Endothelial cell of umbilical vein (primary cell): ENCODE results near the gene CDC37. TPM values are rescaled to one million over a fixed set of nuclear protein-coding genes. Genes with fewer than 3 reads are reported as not detected.

ENCODE experiments used
- BruUV-seq: library from RNA; stranded (reverse); fragments of 400-500 nt; replicated peaks from 2 replicates; lab custom pipeline; 2021; lab: Mats Ljungman, UMichigan
- CTCF ChIA-PET: fragments of 300-600, 350-600 bp; sonication (Branson Sonifier 250); formaldehyde crosslinking; loops from one replicate; lab custom pipeline; 2021; ENCODE audit warnings: antibody characterized with exemption, inconsistent platforms; lab: Charles Lee
- POLR2A ChIA-PET: fragments of 300-600, 350-600 bp; sonication (Branson Sonifier 250); formaldehyde crosslinking; loops from one replicate; lab custom pipeline; 2021; ENCODE audit warnings: antibody characterized with exemption, inconsistent platforms; lab: Charles Lee
- DNase-seq: peaks from one replicate; pipeline ENCODE4 v3.0.0-alpha.2; 2011; ENCODE audit warnings: low read depth, low spot score
- FAIRE-seq: peaks from 2 replicates; lab custom pipeline; 2011; peaks lifted over from hg19 to GRCh38; lab: Jason Lieb, UNC
- H2AFZ ChIP-seq: 2 replicates; pipeline ENCODE4 v1.6.0; 2012; ENCODE audit warnings: low read depth, low read length, control low read depth, inconsistent platforms
- H3K27ac ChIP-seq: 2 replicates; pipeline ENCODE4 v1.5.1; 2011; ENCODE audit warnings: low read depth, mild to moderate bottlenecking, control low read depth, low read length, moderate library complexity; ENCODE audit not compliant: insufficient read depth
- H3K27me3 ChIP-seq, 2 experiments: 2 replicates each; pipeline versions ENCODE4 v1.6.0 to v1.6.1; 2011; ENCODE audit warnings: low read length in 2 of 2, mixed read lengths in 1 of 2; ENCODE audit not compliant: control insufficient read depth in 2 of 2, insufficient read depth in 2 of 2
- H3K36me3 ChIP-seq, 2 experiments: 2 replicates in 1 of 2; 3 replicates in 1 of 2; pipeline ENCODE4 v1.5.1; 2011; ENCODE audit warnings: low read length in 2 of 2, mild to moderate bottlenecking in 1 of 2, moderate library complexity in 1 of 2; ENCODE audit not compliant: control insufficient read depth in 2 of 2, insufficient read depth in 2 of 2; ENCODE audit errors: extremely low read depth in 1 of 2
- H3K4me1 ChIP-seq: 3 replicates; pipeline ENCODE4 v1.5.1; 2011; ENCODE audit warnings: mild to moderate bottlenecking, low read length; ENCODE audit not compliant: control insufficient read depth, insufficient read depth; ENCODE audit errors: extremely low read depth
- H3K4me2 ChIP-seq: 2 replicates; pipeline ENCODE4 v1.6.1; 2011; ENCODE audit warnings: low read length, control low read depth, mixed read lengths; ENCODE audit not compliant: insufficient read depth
- H3K4me3 ChIP-seq, 3 experiments: fragments of 200-600 bp in 1 of 3; sonication (generic), shearing (Covaris generic) in 1 of 3; replicated peaks in 1 of 3; 2 replicates each; pipeline ENCODE4 v1.5.1; 2011 to 2016; ENCODE audit warnings: control low read depth in 3 of 3, low read length in 3 of 3, mild to moderate bottlenecking in 2 of 3, inconsistent platforms in 1 of 3, low read depth in 1 of 3, moderate library complexity in 1 of 3; ENCODE audit not compliant: insufficient read depth in 1 of 3
- H3K79me2 ChIP-seq: 2 replicates; pipeline ENCODE4 v1.6.0; 2012; ENCODE audit warnings: low read length, inconsistent platforms; ENCODE audit not compliant: control insufficient read depth, insufficient read depth
- H3K9ac ChIP-seq: replicated peaks from 2 replicates; pipeline ENCODE3; 2011; ENCODE audit warnings: low read length, control low read depth; ENCODE audit not compliant: insufficient read depth; ENCODE audit errors: extremely low read depth
- H3K9me1 ChIP-seq: replicated peaks from 3 replicates; pipeline ENCODE4 v1.6.0; 2011; ENCODE audit warnings: mild to moderate bottlenecking, low read length; ENCODE audit not compliant: control insufficient read depth, insufficient read depth; ENCODE audit errors: extremely low read depth
- H3K9me3 ChIP-seq: replicated peaks from 2 replicates; pipeline ENCODE4 v1.5.1; 2012; ENCODE audit warnings: low read length, inconsistent platforms; ENCODE audit not compliant: control insufficient read depth, insufficient read depth
- H4K20me1 ChIP-seq: replicated peaks from 2 replicates; pipeline ENCODE3; 2011; ENCODE audit warnings: mild to moderate bottlenecking, low read length; ENCODE audit not compliant: control insufficient read depth, insufficient read depth; ENCODE audit errors: extremely low read depth
- EZH2 ChIP-seq: IDR thresholded peaks from 2 replicates; pipeline ENCODE4 v1.6.1; 2012; ENCODE audit warnings: borderline replicate concordance, low read depth, mild to moderate bottlenecking, moderate library complexity, low read length, inconsistent platforms; ENCODE audit not compliant: severe bottlenecking
- FOS ChIP-seq: IDR thresholded peaks from 2 replicates; pipeline ENCODE4 v1.6.1; 2011; ENCODE audit warnings: mild to moderate bottlenecking, low read length, moderate library complexity, borderline replicate concordance; ENCODE audit not compliant: insufficient read depth
- GATA2 ChIP-seq: IDR thresholded peaks from 2 replicates; pipeline ENCODE4 v1.7.0; 2011; ENCODE audit warnings: low read depth, mild to moderate bottlenecking, moderate library complexity, mixed read lengths, low read length; ENCODE audit not compliant: insufficient read length, insufficient read depth
- JUN ChIP-seq: IDR thresholded peaks from 2 replicates; pipeline ENCODE4 v1.6.1; 2011; ENCODE audit warnings: borderline replicate concordance, low read depth; ENCODE audit not compliant: insufficient read length, insufficient read depth
- MYC ChIP-seq: IDR thresholded peaks from one replicate; pipeline ENCODE4 v1.6.1; 2011; ENCODE audit warnings: mild to moderate bottlenecking, low read depth, low read length
- POLR2A ChIP-seq: IDR thresholded peaks from 2 replicates; pipeline ENCODE4 v1.6.1; 2012; ENCODE audit warnings: low read depth, mild to moderate bottlenecking, control low read depth, low read length
- POLR2AphosphoS5 ChIP-seq: IDR thresholded peaks from 2 replicates; pipeline ENCODE4 v1.6.1; 2012; ENCODE audit warnings: low read depth, mild to moderate bottlenecking, control low read depth, low read length, moderate library complexity; ENCODE audit not compliant: insufficient read depth
- dilution Hi-C: fragments of 300-500 bp; cut with MboI; formaldehyde crosslinking; loops from one replicate; pipeline ENCODE4 v1.15.0; 2019; ENCODE audit warnings: low sequenced_read_pairs; ENCODE audit not compliant: extremely low pct_ligation_motif_present
- intact Hi-C: fragments of 100-400 bp; cut with micrococcal nuclease; formaldehyde crosslinking; loops from one replicate; pipeline ENCODE4 v1.10.0; 2022
- polyA plus RNA-seq, 4 experiments: library from polyadenylated mRNA; depleted of rRNA in 3 of 4; stranded (reverse) in 3 of 4; unstranded in 1 of 4; fragments of >200 nt; gene quantifications; 2 replicates each; pipeline versions ENCODE4 v1.2.1 to v1.2.3, GENCODE V29; 2011 to 2012; ENCODE audit warnings: missing spikeins in 1 of 4
- total RNA-seq: library from RNA; stranded (reverse); gene quantifications from 2 replicates; pipeline ENCODE4 v1.2.3, GENCODE V29; 2021
- TF ChIP-seq, protein P1 (sequence below): IDR thresholded peaks from 2 replicates; pipeline ENCODE4 v1.6.1; 2011; ENCODE audit not compliant: insufficient read depth, insufficient read length
- TF ChIP-seq, protein P2 (sequence below), 2 donors: IDR thresholded peaks; 1 replicate in 1 of 2; 2 replicates in 1 of 2; pipeline ENCODE4 v1.5.1; 2011; ENCODE audit warnings: low read length in 2 of 2, mild to moderate bottlenecking in 2 of 2, moderate library complexity in 2 of 2, control low read depth in 1 of 2, inconsistent platforms in 1 of 2, low read depth in 1 of 2; ENCODE audit not compliant: insufficient read depth in 1 of 2; ENCODE audit errors: extremely low read depth in 1 of 2

The CDC37 gene
- total and polyA plus RNA-seq, 2 donors (not counting 3 experiments of a cell fraction or from before 2014, with no cell fraction given), result 300 to 372 TPM

DNA sequence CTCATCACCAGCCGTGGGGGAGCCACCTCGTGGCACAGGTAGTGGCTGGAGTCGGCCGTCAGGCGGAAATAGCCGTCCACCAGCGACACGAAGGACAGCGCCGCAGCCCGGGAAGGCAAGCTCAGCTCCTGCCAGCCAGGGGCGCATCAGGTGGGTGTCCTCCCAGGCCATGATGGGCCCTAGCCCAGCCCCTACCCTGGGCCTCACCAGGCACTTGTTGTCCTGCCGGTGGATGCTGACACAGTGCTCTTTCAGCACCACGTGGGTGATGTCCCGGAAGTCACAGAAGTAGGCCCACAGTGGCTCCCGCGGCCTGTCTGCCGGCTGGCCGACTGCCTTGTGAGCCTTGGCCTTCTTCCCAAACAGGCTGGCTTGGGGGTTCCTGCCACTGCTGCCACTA lies 38.7 kb downstream of the CDC37 start:
- no peaks in the 10 kb centered on the region for H3K27me3 ChIP-seq
- TF ChIP-seq MYC, result no peak
- TF ChIP-seq JUN, result no peak
- no TSS peak for BruUV-seq
- H3K79me2 ChIP-seq, result no peaks in the 10 kb centered on the region
- no peak for FAIRE-seq
- intact Hi-C loops, result no loop called here
- dilution Hi-C loops, result no loop called here
- H3K9me3 ChIP-seq, result no peaks in the 10 kb centered on the region
- no peak overlapping the region for H2AFZ ChIP-seq
- no peak overlapping the region for H3K4me3 ChIP-seq
- H3K4me1 ChIP-seq, result no peaks in the 10 kb centered on the region
- no peak for DNase-seq
- ChIA-PET POLR2A (no interaction called here), CTCF (no interaction called here)
- H3K27ac ChIP-seq, result no peak overlapping the region
- no peak overlapping the region for H3K9ac ChIP-seq
- no peak overlapping the region for H3K4me2 ChIP-seq
- H4K20me1 ChIP-seq, result no peaks in the 10 kb centered on the region
- H3K36me3 ChIP-seq, result peaks cover 6 to 49% of the 10 kb centered on the region in 2 experiments
- no peaks in the 10 kb centered on the region for H3K9me1 ChIP-seq

DNA sequence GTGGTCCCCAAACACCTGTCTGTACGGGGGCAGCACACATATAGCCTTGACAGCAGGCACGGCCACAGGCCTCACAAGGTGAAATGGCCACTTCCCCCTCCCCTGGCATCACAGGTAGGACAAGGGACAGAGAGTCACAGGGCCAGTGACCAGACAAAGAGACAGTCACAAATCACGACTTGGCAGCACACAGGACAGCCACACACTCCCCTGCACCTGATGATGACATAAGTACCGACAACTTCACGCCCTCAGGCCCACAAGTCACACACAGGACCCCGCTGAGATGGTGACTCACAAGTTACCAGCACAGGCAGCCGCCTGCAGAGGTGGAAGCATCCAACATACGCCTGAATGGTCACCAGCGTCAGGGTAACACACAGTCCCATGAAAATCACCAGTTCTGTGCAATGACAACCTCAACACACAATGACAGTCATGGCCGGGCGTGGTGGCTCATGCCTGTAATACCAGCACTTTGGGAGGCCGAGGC lies 39.5 kb downstream of the CDC37 start:
- H3K27ac ChIP-seq, result no peak overlapping the region
- DNase-seq (no peak), FAIRE-seq (no peak)
- H3K9ac ChIP-seq, result no peak overlapping the region
- no peak for TF ChIP-seq EZH2
- no peak for TF ChIP-seq MYC
- TF ChIP-seq GATA2, result no peak
- no peak for TF ChIP-seq POLR2AphosphoS5
- TF ChIP-seq POLR2A, result no peak
- no peak for TF ChIP-seq JUN
- no peak for TF ChIP-seq FOS
- TF ChIP-seq, protein P1, sequence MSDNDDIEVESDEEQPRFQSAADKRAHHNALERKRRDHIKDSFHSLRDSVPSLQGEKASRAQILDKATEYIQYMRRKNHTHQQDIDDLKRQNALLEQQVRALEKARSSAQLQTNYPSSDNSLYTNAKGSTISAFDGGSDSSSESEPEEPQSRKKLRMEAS, result no peak
- TF ChIP-seq, protein P2, sequence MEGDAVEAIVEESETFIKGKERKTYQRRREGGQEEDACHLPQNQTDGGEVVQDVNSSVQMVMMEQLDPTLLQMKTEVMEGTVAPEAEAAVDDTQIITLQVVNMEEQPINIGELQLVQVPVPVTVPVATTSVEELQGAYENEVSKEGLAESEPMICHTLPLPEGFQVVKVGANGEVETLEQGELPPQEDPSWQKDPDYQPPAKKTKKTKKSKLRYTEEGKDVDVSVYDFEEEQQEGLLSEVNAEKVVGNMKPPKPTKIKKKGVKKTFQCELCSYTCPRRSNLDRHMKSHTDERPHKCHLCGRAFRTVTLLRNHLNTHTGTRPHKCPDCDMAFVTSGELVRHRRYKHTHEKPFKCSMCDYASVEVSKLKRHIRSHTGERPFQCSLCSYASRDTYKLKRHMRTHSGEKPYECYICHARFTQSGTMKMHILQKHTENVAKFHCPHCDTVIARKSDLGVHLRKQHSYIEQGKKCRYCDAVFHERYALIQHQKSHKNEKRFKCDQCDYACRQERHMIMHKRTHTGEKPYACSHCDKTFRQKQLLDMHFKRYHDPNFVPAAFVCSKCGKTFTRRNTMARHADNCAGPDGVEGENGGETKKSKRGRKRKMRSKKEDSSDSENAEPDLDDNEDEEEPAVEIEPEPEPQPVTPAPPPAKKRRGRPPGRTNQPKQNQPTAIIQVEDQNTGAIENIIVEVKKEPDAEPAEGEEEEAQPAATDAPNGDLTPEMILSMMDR (IDR thresholded peaks at IDR 0.05; ENCODE audit: extremely low read depth in 1 of 2, insufficient read depth in 1 of 2, low read depth in 1 of 2, low read length in 2 of 2), result no peak
- BruUV-seq, result no TSS peak
- H3K27me3 ChIP-seq, result no peaks in the 10 kb centered on the region
- POLR2A ChIA-PET, result no interaction called here
- H3K9me3 ChIP-seq, result no peaks in the 10 kb centered on the region
- H3K4me2 ChIP-seq, result no peak overlapping the region
- H3K36me3 ChIP-seq, result peaks cover 6 to 50% of the 10 kb centered on the region in 2 experiments
- H2AFZ ChIP-seq, result no peak overlapping the region
- CTCF ChIA-PET, result no interaction called here
- dilution Hi-C loops, result no loop called here
- no peaks in the 10 kb centered on the region for H3K79me2 ChIP-seq
- H3K4me1 ChIP-seq, result no peaks in the 10 kb centered on the region
- intact Hi-C loops, result no loop called here
- H4K20me1 ChIP-seq, result no peaks in the 10 kb centered on the region
- H3K4me3 ChIP-seq, result no peak overlapping the region
- H3K9me1 ChIP-seq, result no peaks in the 10 kb centered on the region
